Natural killer cell (primary cell): ENCODE measurements around the gene ZFHX3. TPM values are rescaled to one million over a fixed set of nuclear protein-coding genes. Genes with fewer than 3 reads are reported as not detected.

Experiments used
- ATAC-seq, 3 donors: fragments of 150-1000 bp in 2 of 3; fragments of 200-7000 bp in 1 of 3; cut with Tn5 transposase; 1 replicate in 1 of 3; 2 replicates in 2 of 3; pipeline ENCODE4 v1.10.0; 2021; ENCODE audit warnings: mild to moderate bottlenecking in 2 of 3, moderate library complexity in 2 of 3
- DNase-seq, 2 donors: peaks; one replicate each; pipeline versions ENCODE4 v3.0.0 to v3.0.0-alpha.2; 2013 to 2021; ENCODE audit warnings: mixed read lengths in 1 of 2
- H3K27ac ChIP-seq: one replicate; pipeline ENCODE4 v1.5.1; 2013; ENCODE audit warnings: mild to moderate bottlenecking, low read length
- H3K27me3 ChIP-seq: one replicate; pipeline ENCODE4 v1.6.1; 2013; ENCODE audit warnings: low read length; ENCODE audit not compliant: control insufficient read depth, insufficient read depth
- H3K36me3 ChIP-seq: one replicate; pipeline ENCODE4 v1.6.1; 2013; ENCODE audit warnings: low read length; ENCODE audit not compliant: control insufficient read depth, insufficient read depth
- H3K4me1 ChIP-seq: one replicate; pipeline ENCODE4 v1.6.1; 2013; ENCODE audit warnings: low read length; ENCODE audit not compliant: control insufficient read depth, insufficient read depth
- H3K4me3 ChIP-seq: one replicate; pipeline ENCODE4 v1.5.1; 2013; ENCODE audit warnings: low read length
- H3K9me3 ChIP-seq: one replicate; pipeline ENCODE4 v1.6.1; 2013; ENCODE audit warnings: low read length; ENCODE audit not compliant: control insufficient read depth, insufficient read depth
- H3K27ac Mint-ChIP-seq, 2 donors: one replicate each; pipeline ENCODE4 v1.8.0; 2022; ENCODE audit warnings: mild to moderate bottlenecking in 2 of 2, mixed read lengths in 2 of 2, moderate library complexity in 1 of 2
- H3K27me3 Mint-ChIP-seq, 2 donors: one replicate each; pipeline ENCODE4 v1.8.0; 2022; ENCODE audit warnings: low read depth in 2 of 2, mixed read lengths in 2 of 2
- H3K36me3 Mint-ChIP-seq: one replicate; pipeline ENCODE4 v1.8.0; 2022; ENCODE audit warnings: mixed read lengths
- H3K4me1 Mint-ChIP-seq, 2 donors: one replicate each; pipeline ENCODE4 v1.8.0; 2022; ENCODE audit warnings: mixed read lengths in 2 of 2
- H3K4me3 Mint-ChIP-seq: one replicate; pipeline ENCODE4 v1.8.0; 2022; ENCODE audit warnings: mild to moderate bottlenecking, moderate library complexity, mixed read lengths
- H3K9me3 Mint-ChIP-seq, 2 donors: one replicate each; pipeline ENCODE4 v1.8.0; 2022; ENCODE audit warnings: mixed read lengths in 2 of 2
- CTCF ChIP-seq: fragments of 200-600 bp; IDR thresholded peaks from one replicate; pipeline ENCODE4 v1.8.0; 2022; ENCODE audit warnings: antibody characterized with exemption
- WGBS: methylation state at CpG from one replicate; pipeline ENCODE4 v1.1.7; 2013; ENCODE audit warnings: missing lambda C conversion rate; ENCODE audit not compliant: insufficient coverage; 5-methylcytosine and 5-hydroxymethylcytosine counted together
- intact Hi-C: fragments of 100-400 bp; cut with micrococcal nuclease; formaldehyde crosslinking; loops from one replicate; pipeline ENCODE4 v1.14.2; 2022
- total RNA-seq, 4 donors: library from RNA; stranded (reverse); fragments of 120-200 nt in 1 of 4; gene quantifications; one replicate each; pipeline versions ENCODE4 v1.2.3 to v1.2.4, GENCODE V29; 2013 to 2022

Gene ZFHX3
- total RNA-seq, 3 donors from 2014 or later (not counting 1 experiment from before 2014, with no cell fraction given): 5.8 to 7.8 (median 7.5) TPM

- Mint-ChIP-seq H3K36me3 (no peaks in the 10 kb centered on the region), H3K27ac (no peak overlapping the region), H3K4me3 (no peak overlapping the region), H3K9me3 (no peaks in the 10 kb centered on the region), H3K4me1 (no peaks in the 10 kb centered on the region), H3K27me3 (no peaks in the 10 kb centered on the region)
- Histone ChIP-seq H3K27ac (no peak overlapping the region), H3K9me3 (no peaks in the 10 kb centered on the region), H3K4me3 (no peak overlapping the region), H3K27me3 (no peaks in the 10 kb centered on the region), H3K36me3 (no peaks in the 10 kb centered on the region), H3K4me1 (no peaks in the 10 kb centered on the region)
- no peak for TF ChIP-seq CTCF
- intact Hi-C loops: no loop called here
- no peak for ATAC-seq
- no peak for DNase-seq
These were observed 298.8 kb downstream of the ZFHX3 start for GRCh38 chr16:72749091-72749490.

- Histone ChIP-seq H3K36me3 (no peaks in the 10 kb centered on the region), H3K4me1 (no peaks in the 10 kb centered on the region), H3K27me3 (no peaks in the 10 kb centered on the region), H3K4me3 (no peak overlapping the region), H3K9me3 (no peaks in the 10 kb centered on the region), H3K27ac (no peak overlapping the region)
- intact Hi-C loops: no loop called here
- Mint-ChIP-seq H3K36me3 (no peaks in the 10 kb centered on the region), H3K27ac (no peak overlapping the region), H3K9me3 (no peaks in the 10 kb centered on the region), H3K4me3 (no peak overlapping the region), H3K4me1 (no peaks in the 10 kb centered on the region), H3K27me3 (no peaks in the 10 kb centered on the region)
- TF ChIP-seq CTCF: no peak
- WGBS: 87% methylated on average over 2 of the region's 2 CpGs
- DNase-seq (no peak), ATAC-seq (no peak)
These were observed 303.7 kb downstream of the ZFHX3 start for GRCh38 chr16:72744076-72744793.

GRCh38 chr16:72743011-72743761, 304.7 kb downstream of the ZFHX3 start:
- Mint-ChIP-seq H3K36me3 (no peaks in the 10 kb centered on the region), H3K27ac (no peak overlapping the region), H3K4me3 (no peak overlapping the region), H3K27me3 (no peaks in the 10 kb centered on the region), H3K9me3 (no peaks in the 10 kb centered on the region), H3K4me1 (no peaks in the 10 kb centered on the region)
- no peak overlapping the region for H3K4me3 ChIP-seq
- no peaks in the 10 kb centered on the region for H3K9me3 ChIP-seq
- no peaks in the 10 kb centered on the region for H3K4me1 ChIP-seq
- no peak for ATAC-seq
- intact Hi-C loops: no loop called here
- DNase-seq: no peak
- H3K27ac ChIP-seq: no peak overlapping the region
- 77% methylated on average over 6 of the region's 8 CpGs for WGBS
- no peaks in the 10 kb centered on the region for H3K36me3 ChIP-seq
- H3K27me3 ChIP-seq: no peaks in the 10 kb centered on the region
- TF ChIP-seq CTCF: no peak
